HepG2 (cell line): ENCODE results near the gene PEA15.

Source experiments
- CHD4 ChIP-seq: fragments of 200-600 bp; sonication (generic); IDR thresholded peaks from 2 replicates; pipeline ENCODE4 v1.7.0; 2017; ENCODE audit warnings: mild to moderate bottlenecking, low read length, borderline replicate concordance
- EZH2 ChIP-seq: conservative IDR thresholded peaks from 2 replicates; pipeline ENCODE4 v1.6.1; 2012; ENCODE audit warnings: mild to moderate bottlenecking, low read depth, low read length, moderate library complexity
- KLF16 ChIP-seq, 2 experiments: sonication (generic) in 1 of 2; formaldehyde crosslinking in 1 of 2; IDR thresholded peaks; 2 replicates each; pipeline versions ENCODE4 v1.6.1 to v1.8.0; 2016 to 2023; ENCODE audit warnings: missing genetic modification reagents in 2 of 2, missing compliant biosample characterization in 1 of 2

- TF ChIP-seq CHD4: no peak
- no peak for TF ChIP-seq KLF16 (CRISPR knock-in tag; IDR thresholded peaks at IDR 0.05)
- TF ChIP-seq EZH2: no peak
These were observed 16.8 kb upstream of the PEA15 start for GRCh38 chr1:160188341-160188740.
